ENCODE results near the gene CACNB2.
"Not testable (repeated sequence)": the region's sequence is repeated elsewhere in the genome, so short reads cannot be mapped to it uniquely, and the experiment has no call there.

Gene CACNB2

GRCh38 chr10:18436902-18437301 is 296.7 kb downstream of the CACNB2 start:
- Histone ChIP-seq H3K4me3 (ENCODE audit: low read length) (no peak overlapping the region), H3K9ac (ENCODE audit: low read length) (no peak overlapping the region), H4K20me1 (ENCODE audit: insufficient read depth, low read length) (no peaks in the 10 kb centered on the region), H3K27me3 (ENCODE audit: low read depth, low read length) (no peaks in the 10 kb centered on the region), H3K79me2 (ENCODE audit: low read length) (no peaks in the 10 kb centered on the region), H3K4me2 (ENCODE audit: low read length) (no peak overlapping the region), H2AFZ (ENCODE audit: low read depth, low read length) (no peak overlapping the region), H3K27ac (ENCODE audit: low read length) (no peak overlapping the region), H3K9me3 (ENCODE audit: insufficient read depth, low read length) (no peaks in the 10 kb centered on the region), H3K36me3 (replicated peaks; ENCODE audit: low read depth, low read length) (no peaks in the 10 kb centered on the region), H3K4me1 (ENCODE audit: low read length) (no peaks in the 10 kb centered on the region)
- TF ChIP-seq, protein P1, sequence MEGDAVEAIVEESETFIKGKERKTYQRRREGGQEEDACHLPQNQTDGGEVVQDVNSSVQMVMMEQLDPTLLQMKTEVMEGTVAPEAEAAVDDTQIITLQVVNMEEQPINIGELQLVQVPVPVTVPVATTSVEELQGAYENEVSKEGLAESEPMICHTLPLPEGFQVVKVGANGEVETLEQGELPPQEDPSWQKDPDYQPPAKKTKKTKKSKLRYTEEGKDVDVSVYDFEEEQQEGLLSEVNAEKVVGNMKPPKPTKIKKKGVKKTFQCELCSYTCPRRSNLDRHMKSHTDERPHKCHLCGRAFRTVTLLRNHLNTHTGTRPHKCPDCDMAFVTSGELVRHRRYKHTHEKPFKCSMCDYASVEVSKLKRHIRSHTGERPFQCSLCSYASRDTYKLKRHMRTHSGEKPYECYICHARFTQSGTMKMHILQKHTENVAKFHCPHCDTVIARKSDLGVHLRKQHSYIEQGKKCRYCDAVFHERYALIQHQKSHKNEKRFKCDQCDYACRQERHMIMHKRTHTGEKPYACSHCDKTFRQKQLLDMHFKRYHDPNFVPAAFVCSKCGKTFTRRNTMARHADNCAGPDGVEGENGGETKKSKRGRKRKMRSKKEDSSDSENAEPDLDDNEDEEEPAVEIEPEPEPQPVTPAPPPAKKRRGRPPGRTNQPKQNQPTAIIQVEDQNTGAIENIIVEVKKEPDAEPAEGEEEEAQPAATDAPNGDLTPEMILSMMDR (IDR thresholded peaks at IDR 0.05; ENCODE audit: low read depth, low read length): no peak
- TF ChIP-seq EZH2phosphoT487 (IDR thresholded peaks at IDR 0.05; ENCODE audit: low read depth): no peak

DNA sequence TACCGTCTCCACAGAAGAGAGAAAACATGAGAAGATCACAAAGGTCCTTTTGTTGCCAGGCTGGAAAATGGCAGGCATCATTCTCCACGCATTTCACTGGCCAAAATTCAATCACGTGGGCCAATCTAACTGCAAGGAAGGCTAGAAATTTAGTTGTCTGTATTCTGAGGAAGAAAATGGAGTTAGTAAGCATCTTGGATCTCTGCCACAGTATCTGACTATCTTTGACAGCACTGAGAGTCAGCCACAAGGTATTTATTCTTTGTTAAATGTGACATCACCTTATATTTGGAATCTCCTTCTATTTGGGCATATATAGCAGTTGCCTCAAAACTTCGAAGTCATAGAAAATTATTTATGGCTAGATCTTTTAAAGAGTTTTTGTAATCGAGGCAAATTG is 297.3 kb downstream of the CACNB2 start:
- Histone ChIP-seq H3K79me2 (ENCODE audit: low read length) (no peaks in the 10 kb centered on the region), H3K27me3 (ENCODE audit: low read depth, low read length) (no peaks in the 10 kb centered on the region), H3K4me3 (ENCODE audit: low read length) (no peak overlapping the region), H3K27ac (ENCODE audit: low read length) (no peak overlapping the region), H3K4me1 (ENCODE audit: low read length) (no peaks in the 10 kb centered on the region), H3K9ac (ENCODE audit: low read length) (no peak overlapping the region), H3K36me3 (replicated peaks; ENCODE audit: low read depth, low read length) (no peaks in the 10 kb centered on the region), H2AFZ (ENCODE audit: low read depth, low read length) (no peak overlapping the region), H3K4me2 (ENCODE audit: low read length) (no peak overlapping the region), H4K20me1 (ENCODE audit: insufficient read depth, low read length) (no peaks in the 10 kb centered on the region), H3K9me3 (ENCODE audit: insufficient read depth, low read length) (no peaks in the 10 kb centered on the region)
- TF ChIP-seq, protein P1 (IDR thresholded peaks at IDR 0.05; ENCODE audit: low read depth, low read length): no peak
- TF ChIP-seq EZH2phosphoT487 (IDR thresholded peaks at IDR 0.05; ENCODE audit: low read depth): no peak

GRCh38 chr10:18438361-18439126 is 298.3 kb downstream of the CACNB2 start:
- H3K27me3 ChIP-seq (ENCODE audit: low read depth, low read length): no peaks in the 10 kb centered on the region
- H3K4me1 ChIP-seq (ENCODE audit: low read length): no peaks in the 10 kb centered on the region
- TF ChIP-seq, protein P1 (IDR thresholded peaks at IDR 0.05; ENCODE audit: low read depth, low read length): no peak
- no peak for TF ChIP-seq EZH2phosphoT487 (IDR thresholded peaks at IDR 0.05; ENCODE audit: low read depth)
- H3K9me3 ChIP-seq (ENCODE audit: insufficient read depth, low read length): no peaks in the 10 kb centered on the region
- no peak overlapping the region for H3K4me2 ChIP-seq (ENCODE audit: low read length)
- no peaks in the 10 kb centered on the region for H3K36me3 ChIP-seq (replicated peaks; ENCODE audit: low read depth, low read length)
- no peak overlapping the region for H3K4me3 ChIP-seq (ENCODE audit: low read length)
- H3K79me2 ChIP-seq (ENCODE audit: low read length): no peaks in the 10 kb centered on the region
- no peak overlapping the region for H2AFZ ChIP-seq (ENCODE audit: low read depth, low read length)
- no peak overlapping the region for H3K27ac ChIP-seq (ENCODE audit: low read length)
- no peak overlapping the region for H3K9ac ChIP-seq (ENCODE audit: low read length)
- H4K20me1 ChIP-seq (ENCODE audit: insufficient read depth, low read length): no peaks in the 10 kb centered on the region

- H3K79me2 ChIP-seq (ENCODE audit: low read length): no peaks in the 10 kb centered on the region
- H3K27ac ChIP-seq (ENCODE audit: low read length): no peak overlapping the region
- no peaks in the 10 kb centered on the region for H3K36me3 ChIP-seq (replicated peaks; ENCODE audit: low read depth, low read length)
- H3K9me3 ChIP-seq (ENCODE audit: insufficient read depth, low read length): no peaks in the 10 kb centered on the region
- no peak overlapping the region for H3K4me3 ChIP-seq (ENCODE audit: low read length)
- no peak for TF ChIP-seq EZH2phosphoT487 (IDR thresholded peaks at IDR 0.05; ENCODE audit: low read depth)
- TF ChIP-seq, protein P1 (IDR thresholded peaks at IDR 0.05; ENCODE audit: low read depth, low read length): no peak
- no peaks in the 10 kb centered on the region for H3K4me1 ChIP-seq (ENCODE audit: low read length)
- H2AFZ ChIP-seq (ENCODE audit: low read depth, low read length): no peak overlapping the region
- H3K4me2 ChIP-seq (ENCODE audit: low read length): no peak overlapping the region
- no peaks in the 10 kb centered on the region for H4K20me1 ChIP-seq (ENCODE audit: insufficient read depth, low read length)
- no peaks in the 10 kb centered on the region for H3K27me3 ChIP-seq (ENCODE audit: low read depth, low read length)
- H3K9ac ChIP-seq (ENCODE audit: low read length): no peak overlapping the region
These were observed 299.4 kb downstream of the CACNB2 start for GRCh38 chr10:18439601-18440000.

DNA sequence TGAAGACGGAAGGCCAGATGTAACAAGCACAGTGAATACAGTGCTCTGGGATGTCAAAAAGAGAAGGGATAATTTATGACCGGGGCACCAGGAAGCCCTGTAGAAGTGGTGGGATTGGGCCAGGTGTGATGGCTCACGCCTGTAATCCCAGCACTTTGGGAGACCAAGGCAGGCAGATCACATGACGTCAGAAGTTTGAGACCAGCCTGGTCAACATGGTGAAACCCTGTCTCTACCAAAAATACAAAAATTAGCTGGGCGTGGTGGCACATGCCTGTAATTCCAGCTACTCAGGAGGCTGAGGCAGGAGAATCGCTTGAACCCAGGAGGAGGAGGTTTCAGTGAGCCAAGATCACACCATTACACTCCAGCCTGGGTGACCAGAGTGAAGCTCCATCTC is 305.4 kb downstream of the CACNB2 start:
- H4K20me1 ChIP-seq (ENCODE audit: insufficient read depth, low read length); H3K4me3 ChIP-seq (ENCODE audit: low read length); H3K27me3 ChIP-seq (ENCODE audit: low read depth, low read length); H2AFZ ChIP-seq (ENCODE audit: low read depth, low read length); H3K9me3 ChIP-seq (ENCODE audit: insufficient read depth, low read length); H3K4me2 ChIP-seq (ENCODE audit: low read length); H3K4me1 ChIP-seq (ENCODE audit: low read length); H3K9ac ChIP-seq (ENCODE audit: low read length); H3K27ac ChIP-seq (ENCODE audit: low read length); H3K36me3 ChIP-seq (replicated peaks; ENCODE audit: low read depth, low read length); H3K79me2 ChIP-seq (ENCODE audit: low read length): not testable (repeated sequence)
